GM23338 (cell line): ENCODE measurements around the gene ATG2A. TPM values are rescaled to one million over a fixed set of nuclear protein-coding genes. Genes with fewer than 3 reads are reported as not detected.

Experiments used
- ATAC-seq: fragments of 200-7000 bp; cut with Tn5 transposase; 3 replicates; pipeline ENCODE4 v1.9.1; 2020
- DNase-seq: peaks from one replicate; pipeline ENCODE4 v3.0.0-alpha.2; 2015; ENCODE audit warnings: low spot score
- H2AFZ ChIP-seq: fragments of 200-600 bp; sonication (generic); 2 replicates; pipeline ENCODE4 v1.8.0; 2016; ENCODE audit warnings: antibody characterized with exemption, mild to moderate bottlenecking, moderate library complexity
- H3F3A ChIP-seq: fragments of 200-600 bp; sonication (generic); replicated peaks from 2 replicates; pipeline ENCODE4 v1.8.0; 2017; ENCODE audit warnings: antibody characterized with exemption, mixed run types, low read depth
- H3K27ac ChIP-seq: fragments of 200-600 bp; sonication (generic); 2 replicates; pipeline ENCODE4 v1.6.1; 2016; ENCODE audit warnings: low read depth
- H3K27me3 ChIP-seq: fragments of 200-600 bp; sonication (generic); 2 replicates; pipeline ENCODE4 v1.8.0; 2016; ENCODE audit warnings: mild to moderate bottlenecking, mixed run types, moderate library complexity; ENCODE audit not compliant: insufficient read depth
- H3K36me3 ChIP-seq: fragments of 200-600 bp; sonication (generic); 2 replicates; pipeline ENCODE4 v1.8.0; 2016; ENCODE audit warnings: mild to moderate bottlenecking; ENCODE audit not compliant: insufficient read depth
- H3K4me1 ChIP-seq: fragments of 200-600 bp; sonication (generic); 2 replicates; pipeline ENCODE4 v1.8.0; 2016; ENCODE audit warnings: mild to moderate bottlenecking, moderate library complexity; ENCODE audit not compliant: insufficient read depth
- H3K4me2 ChIP-seq: fragments of 200-600 bp; sonication (generic); 2 replicates; pipeline ENCODE4 v1.7.1; 2017; ENCODE audit warnings: mixed run types
- H3K4me3 ChIP-seq: fragments of 200-600 bp; sonication (generic); 2 replicates; pipeline ENCODE4 v1.6.1; 2016; ENCODE audit warnings: mixed run types
- H3K79me2 ChIP-seq: fragments of 200-600 bp; sonication (generic); replicated peaks from 2 replicates; pipeline ENCODE4 v1.8.0; 2017; ENCODE audit warnings: mild to moderate bottlenecking; ENCODE audit not compliant: insufficient read depth
- H3K9me2 ChIP-seq: fragments of 200-600 bp; sonication (generic); 2 replicates; pipeline ENCODE4 v1.8.0; 2017; ENCODE audit not compliant: insufficient read depth
- H4K20me1 ChIP-seq: fragments of 200-600 bp; sonication (generic); replicated peaks from 2 replicates; pipeline ENCODE4 v1.8.0; 2017; ENCODE audit warnings: mild to moderate bottlenecking; ENCODE audit not compliant: insufficient read depth
- H3K27ac Mint-ChIP-seq: 2 replicates; pipeline ENCODE4 v1.8.0; 2020; ENCODE audit warnings: inconsistent platforms, mild to moderate bottlenecking, moderate library complexity, mixed read lengths
- H3K27me3 Mint-ChIP-seq: 3 replicates; pipeline ENCODE4 v1.8.0; 2022; ENCODE audit warnings: low read depth, mild to moderate bottlenecking, moderate library complexity, mixed read lengths, inconsistent platforms; ENCODE audit not compliant: insufficient read depth, poor library complexity
- H3K36me3 Mint-ChIP-seq: 3 replicates; pipeline ENCODE4 v1.8.0; 2021; ENCODE audit warnings: low read depth, mild to moderate bottlenecking, inconsistent platforms, moderate library complexity, mixed read lengths
- H3K4me1 Mint-ChIP-seq: 3 replicates; pipeline ENCODE4 v1.8.0; 2020; ENCODE audit warnings: mild to moderate bottlenecking, inconsistent platforms, mixed read lengths
- H3K4me3 Mint-ChIP-seq: 3 replicates; pipeline ENCODE4 v1.8.0; 2021; ENCODE audit warnings: moderate library complexity, mild to moderate bottlenecking, inconsistent platforms, mixed read lengths
- H3K9me3 Mint-ChIP-seq: 3 replicates; pipeline ENCODE4 v1.8.0; 2020; ENCODE audit warnings: moderate library complexity, mild to moderate bottlenecking, inconsistent platforms, mixed read lengths
- CTCF ChIP-seq, 2 experiments: fragments of 200-600 bp in 1 of 2; sonication (generic) in 1 of 2; conservative IDR thresholded peaks; 2 replicates each; pipeline versions ENCODE4 v1.5.1 to v1.6.1; 2016 to 2017; ENCODE audit warnings: antibody characterized with exemption in 2 of 2, low read depth in 2 of 2, mild to moderate bottlenecking in 2 of 2, moderate library complexity in 1 of 2
- REST ChIP-seq: IDR thresholded peaks from one replicate; pipeline ENCODE4 v1.6.1; 2018; ENCODE audit warnings: antibody characterized with exemption; ENCODE audit not compliant: unreplicated experiment
- ZNF114 ChIP-seq: fragments of 250-450 bp; sonication (Bioruptor Pico); IDR thresholded peaks from 2 replicates; pipeline ENCODE4 v1.5.0; 2020; ENCODE audit warnings: mild to moderate bottlenecking, moderate library complexity
- polyA plus RNA-seq: library from polyadenylated mRNA; unstranded; fragments of >200 nt; fragmentation: Nextera tagmentation; extraction: Ambion mirVana; gene quantifications from 2 replicates; pipeline ENCODE4 v1.2.1, GENCODE V29; 2016
- total RNA-seq: library from RNA; depleted of rRNA; stranded (reverse); fragments of >200 nt; shearing (Covaris generic); gene quantifications from 2 replicates; pipeline ENCODE4 v1.2.3, GENCODE V29; 2014

ATG2A gene
- total and polyA plus RNA-seq, 2 experiments from 2014 or later = 8.7 to 31.7 TPM

GRCh38 chr11:64850979-64851567, 65.9 kb downstream of the ATG2A start:
- Histone ChIP-seq H3K79me2 (no peaks in the 10 kb centered on the region), H3K27ac (no peak overlapping the region), H3K4me3 (no peak overlapping the region), H3K36me3 (no peaks in the 10 kb centered on the region), H3K4me2 (peak overlapping the region; percentile 51; the same call in 1 of the 2 replicates), H2AFZ (no peak overlapping the region), H3F3A (no peaks in the 10 kb centered on the region), H4K20me1 (no peaks in the 10 kb centered on the region), H3K4me1 (peaks cover 9% of the 10 kb centered on the region), H3K27me3 (no peaks in the 10 kb centered on the region), H3K9me2 (no peaks in the 10 kb centered on the region)
- no peak overlapping the region for H3K27ac Mint-ChIP-seq
- H3K27me3 Mint-ChIP-seq = peaks cover 13% of the 10 kb centered on the region
- peaks cover 24% of the 10 kb centered on the region for H3K4me1 Mint-ChIP-seq
- DNase-seq = peak; percentile 67
- peak; percentile 28 for ATAC-seq
- TF ChIP-seq CTCF (conservative IDR thresholded peaks at IDR 0.05; ENCODE audit: low read depth in 2 of 2) (peak in 1 of 2 experiments; percentile 22; a peak in 1 of 4 replicates), ZNF114 (no peak)
- no peaks in the 10 kb centered on the region for H3K9me3 Mint-ChIP-seq
- no peak overlapping the region for H3K4me3 Mint-ChIP-seq
- no peaks in the 10 kb centered on the region; the same call in 2 of the 3 replicates for H3K36me3 Mint-ChIP-seq

DNA sequence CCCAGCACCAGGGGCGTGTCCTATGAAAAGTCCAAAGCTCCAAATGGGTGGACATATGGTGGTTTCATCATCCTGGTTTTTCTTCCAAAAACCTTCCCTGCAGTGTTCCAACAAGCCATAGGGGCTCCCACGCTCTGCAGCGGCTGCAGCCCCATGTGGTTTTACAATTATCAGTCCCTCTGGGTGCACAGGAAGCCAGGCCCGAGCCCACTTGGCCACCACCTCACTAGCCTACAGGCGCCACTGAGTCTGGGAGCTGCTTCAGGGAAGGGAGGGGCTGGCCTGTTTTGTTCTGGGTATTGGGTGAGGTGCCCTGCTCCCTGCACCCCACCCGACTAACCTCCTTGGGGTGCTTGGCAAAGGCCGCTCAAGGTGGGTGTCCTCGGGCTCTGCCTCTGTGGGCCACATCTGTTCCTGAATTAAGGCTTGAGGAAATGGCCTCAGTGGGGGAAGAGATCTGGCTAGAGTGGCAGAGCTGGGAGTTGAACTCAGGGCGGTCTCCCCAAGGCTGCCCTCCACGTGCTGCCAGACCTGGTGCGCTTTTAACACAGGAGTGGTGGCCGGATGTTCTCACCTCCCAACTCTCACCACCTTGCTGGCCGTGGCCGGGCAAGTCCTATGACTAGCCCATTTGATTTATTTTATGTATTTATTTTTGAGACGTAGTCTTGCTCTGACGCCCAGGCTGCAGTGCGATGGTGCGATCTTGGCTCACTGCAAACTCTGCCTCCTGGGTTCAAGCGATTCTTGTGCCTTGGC, 67.2 kb downstream of the ATG2A start:
- ATAC-seq = no peak
- peaks cover 15% of the 10 kb centered on the region for H3K27me3 Mint-ChIP-seq
- Histone ChIP-seq H3K27ac (no peak overlapping the region), H3F3A (no peaks in the 10 kb centered on the region), H3K4me2 (no peak overlapping the region), H3K4me1 (peaks cover 9% of the 10 kb centered on the region), H2AFZ (no peak overlapping the region), H3K79me2 (no peaks in the 10 kb centered on the region), H3K36me3 (no peaks in the 10 kb centered on the region), H3K9me2 (no peaks in the 10 kb centered on the region), H3K4me3 (no peak overlapping the region), H3K27me3 (no peaks in the 10 kb centered on the region), H4K20me1 (no peaks in the 10 kb centered on the region)
- H3K4me3 Mint-ChIP-seq = no peak overlapping the region
- no peaks in the 10 kb centered on the region for H3K9me3 Mint-ChIP-seq
- no peak for DNase-seq
- H3K4me1 Mint-ChIP-seq = peaks cover 21% of the 10 kb centered on the region
- no peak for TF ChIP-seq REST
- no peaks in the 10 kb centered on the region for H3K36me3 Mint-ChIP-seq
- no peak overlapping the region for H3K27ac Mint-ChIP-seq
